T-helper 1 cell treated with Interleukin-12 subunit alpha and Interleukin-12 subunit beta and Interleukin-4 antibody, amounts not matched to agents 30 μg/mL and 1 μg/mL, for 36 hours (primary cell): Measurements from ENCODE around the gene CITED2.

Experiments
- H3K27ac Mint-ChIP-seq: one replicate; pipeline ENCODE4 v1.8.0; 2021; ENCODE audit warnings: mild to moderate bottlenecking, mixed read lengths
- H3K27me3 Mint-ChIP-seq: one replicate; pipeline ENCODE4 v1.8.0; 2021; ENCODE audit warnings: low read depth, mixed read lengths
- H3K36me3 Mint-ChIP-seq: one replicate; pipeline ENCODE4 v1.8.0; 2021; ENCODE audit warnings: low read depth, mixed read lengths
- H3K4me1 Mint-ChIP-seq: one replicate; pipeline ENCODE4 v1.8.0; 2021; ENCODE audit warnings: low read depth, mixed read lengths
- H3K4me3 Mint-ChIP-seq: one replicate; pipeline ENCODE4 v1.8.0; 2021; ENCODE audit warnings: mild to moderate bottlenecking, moderate library complexity, mixed read lengths
- H3K9me3 Mint-ChIP-seq: one replicate; pipeline ENCODE4 v1.8.0; 2021; ENCODE audit warnings: mixed read lengths

The CITED2 gene

DNA sequence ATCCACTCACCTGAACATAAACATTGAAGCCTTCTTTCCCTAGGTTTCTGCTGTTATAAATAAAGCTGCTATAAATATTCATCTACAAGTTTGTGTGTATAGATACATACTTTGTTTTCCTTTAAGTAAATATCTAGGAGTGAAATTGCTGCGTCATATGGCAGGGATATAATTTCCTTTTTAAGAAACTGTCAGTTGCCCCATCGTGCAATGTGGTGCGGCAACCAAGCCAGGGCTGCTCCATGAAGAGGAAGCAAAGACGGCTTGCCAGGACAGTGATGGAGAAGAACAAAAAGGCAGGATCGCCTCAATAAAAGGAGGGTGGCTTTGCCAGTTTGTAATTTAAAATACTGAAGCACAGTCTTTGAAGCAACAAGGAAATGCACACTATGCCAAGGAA, 36.6 kb downstream of the CITED2 start:
- no peak overlapping the region for H3K27ac Mint-ChIP-seq
- H3K36me3 Mint-ChIP-seq, result no peaks in the 10 kb centered on the region
- no peak overlapping the region for H3K4me3 Mint-ChIP-seq
- H3K27me3 Mint-ChIP-seq, result no peaks in the 10 kb centered on the region
- peaks cover 5% of the 10 kb centered on the region for H3K9me3 Mint-ChIP-seq
- peaks cover 7% of the 10 kb centered on the region for H3K4me1 Mint-ChIP-seq

DNA sequence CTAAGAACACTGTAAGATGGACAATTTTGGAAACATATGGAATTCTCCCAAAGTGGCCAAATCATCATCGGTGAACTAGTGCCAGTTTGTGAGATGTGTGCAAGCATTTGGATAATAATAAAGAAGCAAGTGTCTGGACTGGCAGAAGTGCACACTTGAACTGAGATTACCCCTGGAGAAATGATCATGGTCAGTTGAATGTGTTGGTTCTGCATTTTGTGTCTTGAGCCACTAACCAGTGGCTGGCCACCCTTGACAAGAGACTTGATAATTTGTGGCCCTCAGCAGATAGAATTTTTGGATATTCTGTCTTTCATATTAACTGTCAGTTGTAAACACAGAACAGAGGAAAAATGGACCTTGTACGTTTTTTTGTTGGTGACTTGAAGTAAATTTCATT, 37.4 kb downstream of the CITED2 start:
- H3K4me1 Mint-ChIP-seq, result peaks cover 3% of the 10 kb centered on the region
- H3K9me3 Mint-ChIP-seq, result no peaks in the 10 kb centered on the region
- H3K36me3 Mint-ChIP-seq, result no peaks in the 10 kb centered on the region

DNA sequence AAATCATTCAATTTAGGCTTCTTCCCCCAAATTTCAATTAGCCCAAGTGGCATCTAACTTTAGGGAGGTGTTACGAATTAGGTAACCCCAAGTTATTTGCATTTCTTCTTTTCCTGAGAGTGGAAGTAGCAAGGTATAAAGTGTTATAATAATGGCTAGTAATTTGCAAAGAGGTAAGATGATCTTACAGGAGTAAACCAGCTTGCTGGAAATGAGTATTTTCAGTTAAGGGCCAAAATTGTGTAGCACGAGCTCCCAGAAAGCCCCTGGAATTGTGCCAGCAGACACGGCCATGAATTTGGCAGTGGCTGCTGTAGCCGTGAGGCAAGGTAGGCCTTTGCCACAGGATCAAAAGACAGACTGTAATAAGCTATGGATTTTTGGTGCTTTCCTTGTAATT, 38.0 kb downstream of the CITED2 start:
- no peaks in the 10 kb centered on the region for H3K36me3 Mint-ChIP-seq
- no peak overlapping the region for H3K4me3 Mint-ChIP-seq
- H3K4me1 Mint-ChIP-seq, result peaks cover 3% of the 10 kb centered on the region
- no peak overlapping the region for H3K27ac Mint-ChIP-seq
- no peaks in the 10 kb centered on the region for H3K9me3 Mint-ChIP-seq
- H3K27me3 Mint-ChIP-seq, result no peaks in the 10 kb centered on the region

More for the DNA sequence above, 37.4 kb downstream of the CITED2 start:
- Mint-ChIP-seq H3K27ac (no peak overlapping the region), H3K4me3 (no peak overlapping the region), H3K27me3 (no peaks in the 10 kb centered on the region)

DNA sequence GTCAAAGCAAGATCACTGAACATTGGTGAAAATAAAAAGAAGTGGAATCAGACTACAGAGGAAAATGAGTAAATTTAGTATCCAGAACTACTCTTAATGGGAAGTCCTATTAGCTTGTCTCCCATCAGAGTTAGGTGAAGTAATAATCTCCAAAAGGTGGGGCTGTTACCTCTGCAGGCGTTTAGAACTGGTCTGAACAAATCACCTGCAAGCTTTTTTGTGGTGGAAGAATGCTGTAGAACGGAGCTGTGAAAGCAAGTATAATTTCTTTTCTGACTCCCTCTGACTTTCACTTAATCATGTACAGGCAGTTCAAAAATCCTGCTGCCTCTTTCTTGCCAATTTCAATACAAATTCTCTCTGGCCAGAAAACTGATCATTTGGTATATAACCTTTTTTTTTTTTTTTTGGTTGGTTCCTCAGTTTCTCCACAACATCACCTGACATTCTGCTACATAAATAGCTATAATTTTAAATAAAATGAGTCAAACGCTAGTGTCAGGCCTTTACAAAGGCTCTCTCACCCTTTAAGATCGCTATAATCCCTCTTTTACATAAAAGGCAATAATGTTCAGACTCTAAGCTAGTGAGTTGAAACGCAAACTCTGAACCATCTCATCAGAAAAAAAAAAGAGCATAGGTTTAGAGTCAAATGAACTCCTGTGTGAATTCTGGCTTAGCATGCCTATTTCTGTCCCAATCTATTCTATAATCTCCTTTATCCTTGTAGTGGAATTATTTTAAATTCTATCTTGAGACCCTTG, 38.8 kb downstream of the CITED2 start:
- peaks cover 3% of the 10 kb centered on the region for H3K4me1 Mint-ChIP-seq
- H3K36me3 Mint-ChIP-seq, result no peaks in the 10 kb centered on the region
- no peaks in the 10 kb centered on the region for H3K9me3 Mint-ChIP-seq
- H3K4me3 Mint-ChIP-seq, result no peak overlapping the region
- H3K27ac Mint-ChIP-seq, result no peak overlapping the region
- no peaks in the 10 kb centered on the region for H3K27me3 Mint-ChIP-seq

DNA sequence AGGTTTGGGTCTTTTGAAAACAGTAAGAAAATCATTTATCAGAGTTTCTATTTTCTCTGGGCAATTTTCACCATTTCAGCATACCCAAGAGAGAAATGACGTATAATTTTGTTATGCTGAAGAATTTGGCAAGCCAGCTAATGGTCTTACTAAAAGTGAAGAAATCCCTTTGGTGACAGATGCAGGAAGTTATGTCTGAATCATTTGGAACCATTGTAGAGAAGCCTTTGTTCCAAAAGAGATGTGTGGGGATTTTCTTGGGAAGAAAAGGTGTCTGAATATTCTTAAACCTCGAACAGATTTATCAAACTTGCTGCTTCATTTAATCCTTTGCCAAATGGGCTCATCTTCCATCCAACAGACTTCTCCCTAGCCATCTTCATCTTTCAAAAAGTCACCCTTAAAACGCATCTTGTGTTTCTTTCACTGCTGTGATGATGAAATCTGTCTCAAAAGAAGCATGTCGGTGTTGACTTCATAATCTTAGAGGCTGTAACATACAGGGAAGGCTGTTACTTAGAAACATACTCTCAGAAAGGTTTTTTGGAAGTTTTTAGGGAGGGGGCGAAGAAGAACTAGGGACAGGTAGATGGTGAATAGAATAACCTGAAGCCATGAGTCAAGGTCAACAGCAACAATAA, 39.5 kb downstream of the CITED2 start:
- Mint-ChIP-seq H3K27ac (no peak overlapping the region), H3K4me1 (peaks cover 3% of the 10 kb centered on the region), H3K4me3 (no peak overlapping the region), H3K27me3 (no peaks in the 10 kb centered on the region), H3K36me3 (no peaks in the 10 kb centered on the region), H3K9me3 (no peaks in the 10 kb centered on the region)

DNA sequence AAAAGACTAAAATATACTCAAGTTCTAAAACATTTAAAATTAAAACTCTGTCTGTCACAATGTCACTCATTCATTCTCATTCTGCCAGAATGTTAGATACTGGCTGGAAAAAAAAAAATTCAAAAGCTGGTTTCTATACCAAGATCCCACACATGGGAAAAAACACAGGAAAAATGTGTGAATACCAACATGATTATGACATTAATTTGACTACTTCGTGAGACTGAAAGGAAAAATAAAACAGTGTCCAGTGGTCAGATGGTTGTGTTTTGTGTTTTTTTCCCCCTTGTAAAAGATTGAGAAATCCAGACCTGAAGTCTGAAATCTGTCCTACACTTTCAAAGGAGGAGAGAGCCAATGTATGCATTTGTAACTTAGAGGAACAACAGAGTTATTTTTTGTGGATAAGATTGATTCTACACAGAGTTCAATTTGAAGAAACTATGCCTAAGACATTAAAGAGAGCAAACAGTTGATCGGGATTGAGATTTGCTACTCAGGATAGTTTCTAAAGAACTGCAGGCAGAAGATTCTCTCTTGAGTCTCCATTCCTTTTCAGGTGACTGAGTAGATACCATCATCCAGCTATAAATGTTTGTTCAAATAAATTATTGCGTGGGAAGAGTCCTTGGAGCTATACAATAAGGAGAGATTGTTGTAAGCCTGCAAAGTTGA, 43.5 kb downstream of the CITED2 start:
- Mint-ChIP-seq H3K9me3 (peaks cover 6% of the 10 kb centered on the region), H3K4me3 (no peak overlapping the region), H3K27ac (no peak overlapping the region), H3K36me3 (peaks cover 4% of the 10 kb centered on the region), H3K27me3 (no peaks in the 10 kb centered on the region), H3K4me1 (peaks cover under 1% of the 10 kb centered on the region)

DNA sequence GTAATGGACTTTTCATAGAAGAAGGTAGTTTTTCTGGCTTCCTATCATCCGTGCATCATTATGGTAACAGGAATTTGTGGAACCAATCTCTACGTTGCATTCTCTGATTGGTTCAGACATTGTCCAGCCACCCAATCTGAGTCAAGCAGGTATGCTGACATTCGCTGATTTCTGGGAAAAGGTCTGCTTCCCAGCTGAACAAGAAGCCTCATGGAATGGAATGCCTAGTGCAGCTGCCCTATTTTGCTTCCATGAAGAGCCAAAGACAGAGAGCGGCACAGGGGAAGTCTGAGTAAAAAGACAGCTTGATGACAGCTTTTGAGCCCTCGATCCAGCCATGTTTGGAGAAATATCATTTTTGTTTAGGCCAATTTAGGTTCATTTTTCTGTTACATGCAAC, 44.1 kb downstream of the CITED2 start:
- H3K4me1 Mint-ChIP-seq, result peaks cover 3% of the 10 kb centered on the region
- peaks cover 4% of the 10 kb centered on the region for H3K36me3 Mint-ChIP-seq
- H3K4me3 Mint-ChIP-seq, result no peak overlapping the region
- peaks cover 6% of the 10 kb centered on the region for H3K9me3 Mint-ChIP-seq
- no peaks in the 10 kb centered on the region for H3K27me3 Mint-ChIP-seq
- H3K27ac Mint-ChIP-seq, result no peak overlapping the region

DNA sequence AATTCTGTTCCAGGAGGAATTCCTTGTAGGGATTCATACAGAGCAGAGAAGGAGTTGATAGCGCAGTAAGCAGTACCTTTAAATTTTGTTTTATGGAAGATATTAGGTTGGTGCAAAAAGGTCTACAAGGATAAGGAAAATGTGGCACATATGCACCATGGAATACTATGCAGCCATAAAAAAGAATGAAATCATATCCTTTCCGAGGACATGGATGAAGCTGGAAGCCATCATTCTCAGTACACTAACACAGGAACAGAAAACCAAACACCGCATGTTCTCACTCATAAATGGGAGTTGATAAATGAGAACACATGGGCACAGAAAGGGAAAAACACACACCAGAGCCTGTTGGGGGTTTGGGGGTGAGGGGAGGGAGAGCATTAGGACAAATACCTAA, 45.2 kb downstream of the CITED2 start:
- Mint-ChIP-seq H3K9me3 (peaks cover 6% of the 10 kb centered on the region), H3K27me3 (no peaks in the 10 kb centered on the region), H3K4me3 (no peak overlapping the region), H3K27ac (no peak overlapping the region), H3K36me3 (peaks cover 4% of the 10 kb centered on the region), H3K4me1 (peaks cover 3% of the 10 kb centered on the region)

DNA sequence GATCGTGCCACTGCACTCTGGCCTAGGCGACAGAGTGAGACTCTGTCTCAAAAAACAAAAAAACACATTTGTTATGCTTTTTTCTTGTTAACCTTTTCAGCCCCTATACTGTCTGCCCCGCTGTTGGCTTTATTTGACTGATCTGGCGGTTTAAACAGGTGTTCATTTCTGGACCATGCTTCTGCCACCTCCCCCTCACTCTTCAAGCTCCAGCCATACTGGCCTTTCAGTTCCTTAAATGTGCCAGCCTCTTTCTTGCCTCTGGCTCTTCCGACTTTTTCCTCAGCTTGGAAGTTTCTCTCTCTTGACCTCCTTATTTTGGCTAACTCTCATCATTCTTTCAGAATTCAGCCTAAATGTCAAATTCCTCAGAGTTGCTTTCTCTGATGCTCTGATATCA, 47.4 kb downstream of the CITED2 start:
- Mint-ChIP-seq H3K9me3 (peaks cover 17% of the 10 kb centered on the region), H3K27ac (no peak overlapping the region), H3K36me3 (peaks cover 19% of the 10 kb centered on the region), H3K27me3 (no peaks in the 10 kb centered on the region), H3K4me1 (peaks cover 16% of the 10 kb centered on the region), H3K4me3 (no peak overlapping the region)

DNA sequence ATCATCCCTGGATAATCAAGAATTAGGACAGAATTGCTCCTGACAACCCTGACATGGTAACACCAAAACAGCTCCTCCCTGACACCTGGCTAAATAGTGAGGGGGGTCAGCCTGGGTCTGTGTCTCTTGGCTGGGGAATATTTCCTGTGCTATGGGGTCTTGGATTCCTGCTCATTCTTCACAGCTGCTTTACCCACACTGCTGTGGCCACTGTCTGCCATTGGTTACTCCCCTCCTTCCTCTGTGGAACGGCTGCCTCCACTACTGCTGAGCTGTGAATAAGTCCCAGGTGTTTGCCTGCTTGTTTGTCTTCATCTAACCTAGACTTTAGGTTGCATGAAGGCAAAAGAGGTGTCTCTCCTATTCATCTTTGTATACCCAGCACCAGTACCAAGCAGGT, 48.8 kb downstream of the CITED2 start:
- Mint-ChIP-seq H3K4me1 (peaks cover 18% of the 10 kb centered on the region), H3K27me3 (no peaks in the 10 kb centered on the region), H3K4me3 (peak overlapping the region; percentile 9), H3K27ac (peak overlapping the region; percentile 73), H3K36me3 (peaks cover 20% of the 10 kb centered on the region), H3K9me3 (peaks cover 21% of the 10 kb centered on the region)

DNA sequence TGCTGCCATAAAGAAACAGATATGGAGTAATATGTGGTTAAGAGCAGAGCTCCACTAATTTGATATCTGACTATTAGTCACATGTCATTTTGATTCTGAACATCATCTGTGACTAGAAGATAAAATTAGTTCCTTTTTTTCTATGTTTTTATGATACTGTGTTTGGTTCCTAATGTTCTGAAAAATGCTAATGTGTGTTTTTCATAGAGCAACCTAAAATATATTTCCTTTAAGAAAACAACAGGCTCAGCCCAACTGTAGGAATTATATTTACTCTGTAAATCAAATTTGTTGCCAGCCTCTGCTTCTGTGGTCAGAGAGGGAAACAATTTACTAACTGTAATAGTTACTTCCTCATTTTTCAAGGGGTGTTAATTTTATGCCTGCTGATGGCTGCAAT, 49.3 kb downstream of the CITED2 start:
- H3K27ac Mint-ChIP-seq, result no peak overlapping the region
- peaks cover 20% of the 10 kb centered on the region for H3K4me1 Mint-ChIP-seq
- H3K9me3 Mint-ChIP-seq, result peaks cover 21% of the 10 kb centered on the region
- peaks cover 20% of the 10 kb centered on the region for H3K36me3 Mint-ChIP-seq
- no peaks in the 10 kb centered on the region for H3K27me3 Mint-ChIP-seq
- H3K4me3 Mint-ChIP-seq, result no peak overlapping the region

DNA sequence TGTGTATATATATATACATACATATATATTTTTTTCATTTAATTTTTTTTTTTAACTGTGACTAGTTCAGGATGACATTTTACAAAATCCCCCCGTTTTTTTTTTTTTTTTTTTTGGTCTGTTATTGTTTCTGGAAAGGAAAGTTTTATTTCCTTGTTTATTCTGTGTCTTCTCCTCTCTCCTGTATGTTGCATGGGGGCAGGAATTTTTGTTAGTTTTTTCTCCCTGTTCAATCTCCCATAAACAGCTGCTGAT, 50.2 kb downstream of the CITED2 start:
- H3K4me1 Mint-ChIP-seq, result peaks cover 20% of the 10 kb centered on the region
- H3K27ac Mint-ChIP-seq, result peak overlapping the region; percentile 98
- no peaks in the 10 kb centered on the region for H3K27me3 Mint-ChIP-seq
- peaks cover 20% of the 10 kb centered on the region for H3K36me3 Mint-ChIP-seq
- H3K9me3 Mint-ChIP-seq, result peaks cover 21% of the 10 kb centered on the region
- peak overlapping the region; percentile 47 for H3K4me3 Mint-ChIP-seq

DNA sequence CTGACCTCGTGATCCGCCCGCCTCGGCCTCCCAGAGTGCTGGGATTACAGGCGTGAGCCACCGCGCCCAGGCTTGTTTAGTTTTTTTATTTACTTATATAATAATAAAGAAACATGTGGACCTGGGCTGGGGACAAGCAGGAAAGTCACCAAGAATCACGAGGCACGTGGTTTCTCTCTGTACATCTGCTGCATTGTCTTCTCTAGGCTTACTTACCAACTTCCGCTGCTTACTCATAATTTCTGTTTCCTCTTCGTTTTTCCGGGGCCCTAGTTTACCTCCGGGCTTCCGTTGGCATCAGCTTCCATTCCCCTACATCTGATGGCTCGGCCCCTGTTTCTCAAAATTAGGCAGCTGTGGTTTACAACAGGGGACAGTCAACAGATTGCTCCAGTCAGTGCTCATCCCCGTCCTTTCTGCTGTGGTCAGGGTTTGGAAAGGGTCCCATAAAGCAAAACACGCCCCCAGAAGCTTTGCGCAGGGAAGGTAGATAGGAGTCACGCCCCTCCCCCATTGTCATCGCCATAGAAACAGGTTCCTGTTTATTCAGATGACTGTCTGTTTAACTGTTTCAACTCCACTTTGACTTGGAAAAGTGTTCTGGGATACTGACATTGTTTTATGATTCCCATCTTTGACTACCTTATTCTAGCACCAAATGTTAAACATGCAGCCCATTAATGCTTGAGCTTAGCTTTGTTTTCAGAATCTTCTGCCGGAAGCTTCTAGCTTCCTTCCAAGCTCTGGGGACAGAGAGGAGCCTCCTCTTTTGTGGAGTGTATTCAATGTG, 50.7 kb downstream of the CITED2 start:
- H3K36me3 Mint-ChIP-seq, result peaks cover 20% of the 10 kb centered on the region
- H3K27ac Mint-ChIP-seq, result peak overlapping the region; percentile 98
- H3K4me1 Mint-ChIP-seq, result peaks cover 20% of the 10 kb centered on the region
- peaks cover 21% of the 10 kb centered on the region for H3K9me3 Mint-ChIP-seq
- H3K4me3 Mint-ChIP-seq, result peak overlapping the region; percentile 83
- H3K27me3 Mint-ChIP-seq, result no peaks in the 10 kb centered on the region
